Activated effector memory CD4-positive, alpha-beta T cell treated with anti-CD3 and anti-CD28 coated beads, Interleukin-2, amount 50 U/mL, for 16 hours (primary cell): Measurements from ENCODE around the gene TRIM38.
A peak's percentile ranks its signal among the peaks of the same experiment; 100 is the strongest.
"Not testable (repeated sequence)": the region's sequence is repeated elsewhere in the genome, so short reads cannot be mapped to it uniquely, and the experiment has no call there.

Experiments used
- DNase-seq: peaks from one replicate; pipeline ENCODE4 v3.0.0-alpha.2; 2020

TRIM38 gene

GRCh38 chr6:25972902-25973301 is 10.3 kb downstream of the TRIM38 start:
- no peak for DNase-seq

GRCh38 chr6:25973923-25974555 is 11.4 kb downstream of the TRIM38 start:
- no peak for DNase-seq

- DNase-seq: no peak
Observed at GRCh38 chr6:25975923-25976560, 13.4 kb downstream of the TRIM38 start.

- DNase-seq: no peak
Observed at GRCh38 chr6:25980935-25981334, 18.3 kb downstream of the TRIM38 start.

- no peak for DNase-seq
Observed at GRCh38 chr6:25981568-25982263, 19.1 kb downstream of the TRIM38 start.

- DNase-seq: no peak
Observed at GRCh38 chr6:25984265-25984664, 21.7 kb downstream of the TRIM38 start.

- no peak for DNase-seq
Observed at GRCh38 chr6:25987845-25988244, 25.2 kb downstream of the TRIM38 start.

- no peak for DNase-seq
Observed at GRCh38 chr6:25990172-25990873, 27.7 kb downstream of the TRIM38 start.

GRCh38 chr6:25991785-25992412 is 29.3 kb downstream of the TRIM38 start:
- peak; percentile 76 for DNase-seq

GRCh38 chr6:25992413-25993340 is 30.1 kb downstream of the TRIM38 start:
- peak; percentile 97 for DNase-seq

GRCh38 chr6:25993341-25993684 is 30.7 kb downstream of the TRIM38 start:
- not testable (repeated sequence) for DNase-seq

GRCh38 chr6:25995507-25995906 is 32.9 kb downstream of the TRIM38 start:
- no peak for DNase-seq

GRCh38 chr6:25997921-25998320 is 35.3 kb downstream of the TRIM38 start:
- DNase-seq: no peak

- no peak for DNase-seq
Observed at GRCh38 chr6:25998379-25998778, 35.8 kb downstream of the TRIM38 start.

GRCh38 chr6:25999225-25999624 is 36.6 kb downstream of the TRIM38 start:
- not testable (repeated sequence) for DNase-seq

- no peak for DNase-seq
Observed at GRCh38 chr6:26000366-26001144, 38.0 kb downstream of the TRIM38 start.

- DNase-seq: peak; percentile 78
Observed at GRCh38 chr6:26003102-26003694, 40.6 kb downstream of the TRIM38 start.

- no peak for DNase-seq
Observed at GRCh38 chr6:26006086-26006939, 43.7 kb downstream of the TRIM38 start.

GRCh38 chr6:26006940-26007305 is 44.3 kb downstream of the TRIM38 start:
- not testable (repeated sequence) for DNase-seq

GRCh38 chr6:26008470-26008869 is 45.9 kb downstream of the TRIM38 start:
- DNase-seq: no peak
